Measurements from ENCODE around the gene C6orf163. TPM values are rescaled to one million over a fixed set of nuclear protein-coding genes. Genes with fewer than 3 reads are reported as not detected.

The C6orf163 gene
- total and polyA plus RNA-seq, 2 of the 13 experiments (the other 11 are each of a cell fraction or from before 2014, with no cell fraction given) = 0.62 to 1.8 TPM

DNA sequence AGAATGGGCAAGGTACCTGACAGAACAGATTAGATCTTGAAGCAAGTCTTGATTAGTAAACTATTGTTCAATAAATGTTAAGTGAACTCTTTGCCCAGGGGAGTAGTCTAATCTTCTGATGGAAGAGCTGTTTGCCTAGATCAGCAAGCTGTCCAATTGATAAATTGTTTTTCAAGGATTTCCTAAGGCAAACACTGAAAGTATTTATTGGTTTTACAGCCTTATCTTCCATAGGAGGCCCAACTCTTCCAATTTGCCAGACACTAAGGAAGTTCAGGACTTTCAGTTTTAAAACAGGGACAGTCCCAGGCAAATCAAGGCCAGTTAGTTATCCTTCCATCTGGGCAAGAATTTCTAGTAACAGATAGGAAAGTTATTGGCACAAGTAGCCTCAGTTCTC, 1.8 kb upstream of the C6orf163 start (continued):
- TF ChIP-seq ZHX1 (CRISPR knock-in tag; IDR thresholded peaks at IDR 0.05; ENCODE audit: low read depth) = no peak
- TF ChIP-seq BRF2 (CRISPR knock-in tag; IDR thresholded peaks at IDR 0.05) = no peak
- no peak for TF ChIP-seq ZNF414 (CRISPR knock-in tag; IDR thresholded peaks at IDR 0.05)
- TF ChIP-seq MYC (CRISPR knock-in tag; IDR thresholded peaks at IDR 0.05; ENCODE audit: borderline replicate concordance) = no peak
- no peak for TF ChIP-seq ZNF749 (CRISPR knock-in tag; IDR thresholded peaks at IDR 0.05; ENCODE audit: borderline replicate concordance)
- TF ChIP-seq IRX3 (CRISPR knock-in tag; IDR thresholded peaks at IDR 0.05; ENCODE audit: borderline replicate concordance, low read depth) = no peak
- no peak for TF ChIP-seq FLYWCH1 (CRISPR knock-in tag; IDR thresholded peaks at IDR 0.05)
- no peak for TF ChIP-seq CERS6 (CRISPR knock-in tag; IDR thresholded peaks at IDR 0.05)
- no peak for TF ChIP-seq HNRNPK (IDR thresholded peaks at IDR 0.05; ENCODE audit: low read depth, low read length, poor library complexity, severe bottlenecking)
- TF ChIP-seq ZNF33A (CRISPR knock-in tag; IDR thresholded peaks at IDR 0.05; ENCODE audit: borderline replicate concordance) = no peak
- TF ChIP-seq HOMEZ (CRISPR knock-in tag; IDR thresholded peaks at IDR 0.05; ENCODE audit: low read depth) = no peak
- TF ChIP-seq ETV6 (CRISPR knock-in tag; conservative IDR thresholded peaks at IDR 0.05) = no peak
- no peak for TF ChIP-seq SRSF1 (optimal IDR thresholded peaks at IDR 0.05; ENCODE audit: low read depth, low read length)
- TF ChIP-seq TOPORS (CRISPR knock-in tag; IDR thresholded peaks at IDR 0.05) = no peak
- TF ChIP-seq ZNF639 (CRISPR knock-in tag; conservative IDR thresholded peaks at IDR 0.05) = no peak
- no peak for TF ChIP-seq NR1H2 (CRISPR knock-in tag; IDR thresholded peaks at IDR 0.05; ENCODE audit: borderline replicate concordance, low read depth)
- no peak for TF ChIP-seq SUZ12 (IDR thresholded peaks at IDR 0.05; ENCODE audit: low read depth, low read length)
- TF ChIP-seq ZBTB20 (CRISPR knock-in tag; IDR thresholded peaks at IDR 0.05; ENCODE audit: borderline replicate concordance, low read depth) = no peak
- no peak for TF ChIP-seq DMAP1 (CRISPR knock-in tag; IDR thresholded peaks at IDR 0.05)
- TF ChIP-seq RFX1 (IDR thresholded peaks at IDR 0.05) = no peak
- no peak for TF ChIP-seq CBX5 (CRISPR knock-in tag; IDR thresholded peaks at IDR 0.05; ENCODE audit: borderline replicate concordance)
- no peak for TF ChIP-seq GPN1 (CRISPR knock-in tag; IDR thresholded peaks at IDR 0.05; ENCODE audit: borderline replicate concordance)
